Heart right ventricle (tissue), 16 donors: Measurements from ENCODE around the gene S1PR2. TPM values are rescaled to one million over a fixed set of nuclear protein-coding genes. Genes with fewer than 3 reads are reported as not detected.

Experiments
- ATAC-seq, 8 donors: fragments of 200-7000 bp; cut with Tn5 transposase; one replicate each; pipeline ENCODE4 v1.9.1; 2020; ENCODE audit warnings: mild to moderate bottlenecking in 8 of 8, moderate library complexity in 8 of 8, moderate number of reproducible peaks in 1 of 8
- DNase-seq, 2 donors: peaks; one replicate each; pipeline ENCODE4 v3.0.0-alpha.2; 2020
- H3K27ac ChIP-seq, 10 donors: fragments of 200-600 bp; sonication (generic) in 2 of 10; one replicate each; pipeline versions ENCODE4 v1.5.0 to v1.8.0; 2020 to 2022; ENCODE audit warnings: mild to moderate bottlenecking in 3 of 10
- H3K27me3 ChIP-seq, 7 donors: fragments of 200-600 bp; one replicate each; pipeline ENCODE4 v1.8.0; 2021 to 2022; ENCODE audit warnings: mild to moderate bottlenecking in 2 of 7
- H3K36me3 ChIP-seq, 9 donors: fragments of 200-600 bp; sonication (generic) in 1 of 9; one replicate each; pipeline versions ENCODE4 v1.5.0 to v1.8.0; 2020 to 2022; ENCODE audit warnings: mild to moderate bottlenecking in 2 of 9
- H3K4me1 ChIP-seq, 9 donors: fragments of 200-600 bp; sonication (generic) in 1 of 9; one replicate each; pipeline versions ENCODE4 v1.5.0 to v1.8.0; 2020 to 2022; ENCODE audit warnings: mild to moderate bottlenecking in 4 of 9
- H3K4me3 ChIP-seq, 10 donors: fragments of 200-600 bp; sonication (generic) in 2 of 10; one replicate each; pipeline versions ENCODE4 v1.5.0 to v1.8.0; 2020 to 2022; ENCODE audit warnings: mild to moderate bottlenecking in 7 of 10, moderate library complexity in 2 of 10
- H3K9me3 ChIP-seq, 11 donors: fragments of 200-600 bp in 10 of 11; sonication (generic) in 2 of 11; one replicate each; pipeline versions ENCODE4 v1.5.0 to v1.8.0; 2013 to 2022; ENCODE audit warnings: mild to moderate bottlenecking in 2 of 11, control low read depth in 1 of 11, moderate library complexity in 1 of 11
- CTCF ChIP-seq, 9 donors: fragments of 200-600 bp; sonication (generic) in 2 of 9; IDR thresholded peaks; one replicate each; pipeline versions ENCODE4 v1.5.0 to v1.8.0; 2021 to 2022; ENCODE audit warnings: antibody characterized with exemption in 9 of 9, mild to moderate bottlenecking in 5 of 9, moderate library complexity in 1 of 9
- WGBS, 2 donors: extraction: QIAGEN DNeasy Blood & Tissue Kit; methylation state at CpG; one replicate each; pipeline ENCODE4 v1.1.7; 2013; ENCODE audit warnings: inconsistent platforms in 1 of 2; 5-methylcytosine and 5-hydroxymethylcytosine counted together
- intact Hi-C, 10 donors: fragments of 100-400 bp; cut with DNase I; formaldehyde crosslinking; loops; one replicate each; pipeline versions ENCODE4 v1.11.1 to v1.14.2; 2022
- polyA plus RNA-seq, 2 donors: library from polyadenylated mRNA; stranded (reverse); fragments of 200-250 nt; gene quantifications; one replicate each; pipeline ENCODE4 v1.2.3, GENCODE V29; 2013
- total RNA-seq, 10 donors: library from RNA; stranded (reverse); fragmentation: NEBNext Ultra II Directional in 3 of 10; extraction: Animal tissue kit (Norgen Biotek cat#: 25700) in 3 of 10; gene quantifications; one replicate each; pipeline versions ENCODE4 v1.2.1 to v1.2.4, GENCODE V29; 2021 to 2023
- donor health status: Arrhythmogenic right ventricular cardiomyopathy.
- donor health status: ischemic (EF 13 %, LVEDD 7.1; RV severe dilation, severe dysfunction).
- donor health status: healthy with polysubstance abuse.
- donor health status: DM: no; HTN: yes; CAD: no.
- donor health status: DM: no; HTN: no; CAD: no.
- donor health status: ischemic (EF 25% LVEDD 6.9; RV normal size, moderate dysfunction).
- donor health status: ischemic (EF 25% LVEDD 5.7; RV mildly dilated, moderate dysfunction).
- donor health status: healthy.
- donor health status: DM: yes; HTN: yes; CAD: no.
- donor health status: Ischemic cardiomyopathy.
- donor health status: ischemic (EF 35%, LVEDD 5.7; RV mildly dilated, moderate dysfunction).
- donor health status: nonischemic (EF 11% LVEDD 7.7; RV severe dilation, severe dysfunction).
- donor health status: DM: yes; HTN: yes; CAD: no.
- donor health status: PGD.
- donor health status: ischemic (EF 29% LVEDD 5.4; RV normal size, mild dysfunction).
- donor health status: nonischemic (EF 23%, LVEDD 6.1; RV moderate dilation, normal function).

S1PR2 gene
- total and polyA plus RNA-seq, 12 donors: 1.8 to 12.2 (median 3.3) TPM

- 3 to 4% methylated on average over 51 of the region's 51 CpGs for WGBS, 2 donors
- H3K27me3 ChIP-seq: peaks cover 0 to 19% (median 3%) of the 10 kb centered on the region in 7 donors
- intact Hi-C loops: loop anchor here in 6 of 10 donors (5.0 to 10.0 kb wide), 3 partner anchors 46 to 64 kb away; partner anchors contain the start of genes RAVER1 (in 5 of the 6), ICAM3 (in 2 of the 6) and FDX2 (in 1 of the 6)
Measured at GRCh38 chr19:10270616-10271394, 39.7 kb upstream of the S1PR2 start, which contains the start of gene ICAM1. Gene ICAM1, plus strand, starts transcription at chr19:10271120. Its CDS starts 40 bp downstream, at chr19:10271160.

GRCh38 chr19:10270180-10270615 lies 39.1 kb upstream of the S1PR2 start:
- Histone ChIP-seq H3K9me3 (no peaks in the 10 kb centered on the region), H3K27ac (peak overlapping the region; percentile 87 to 99 (median 91)), H3K4me1 (peaks cover 7 to 75% (median 46%) of the 10 kb centered on the region in 9 donors), H3K4me3 (peak overlapping the region; percentile 12 to 78 (median 58)), H3K27me3 (peaks cover 0 to 19% (median 3%) of the 10 kb centered on the region in 7 donors), H3K36me3 (peaks cover 0 to 22% (median 0%) of the 10 kb centered on the region in 9 donors)
- DNase-seq (peak; percentile 72 to 73), ATAC-seq (peak; percentile 54 to 69 (median 60))
- TF ChIP-seq CTCF (IDR thresholded peaks at IDR 0.05): no peak
- WGBS, 2 donors: 3 to 6% methylated on average over 37 of the region's 37 CpGs
- intact Hi-C loops: loop anchor here in 6 of 10 donors (5.0 to 10.0 kb wide), 3 partner anchors 47 to 65 kb away; partner anchors contain the start of genes RAVER1 (in 5 of the 6), ICAM3 (in 2 of the 6) and FDX2 (in 1 of the 6)

More at GRCh38 chr19:10270616-10271394, 39.7 kb upstream of the S1PR2 start, which contains the start of gene ICAM1:
- TF ChIP-seq CTCF (IDR thresholded peaks at IDR 0.05): peak in 3 of 9 donors; percentile 7 to 21 (median 13)
- Histone ChIP-seq H3K27ac (peak within 1 kb of the TSS; percentile 87 to 99 (median 91)), H3K4me1 (peaks cover 7 to 72% (median 46%) of the 10 kb centered on the region in 9 donors), H3K4me3 (peak within 1 kb of the TSS; percentile 25 to 78 (median 58)), H3K36me3 (peaks cover 0 to 28% (median 0%) of the 10 kb centered on the region in 9 donors), H3K9me3 (no peaks in the 10 kb centered on the region)
- peak; percentile 83 to 88 for DNase-seq
- ATAC-seq: peak; percentile 67 to 77 (median 74)

DNA sequence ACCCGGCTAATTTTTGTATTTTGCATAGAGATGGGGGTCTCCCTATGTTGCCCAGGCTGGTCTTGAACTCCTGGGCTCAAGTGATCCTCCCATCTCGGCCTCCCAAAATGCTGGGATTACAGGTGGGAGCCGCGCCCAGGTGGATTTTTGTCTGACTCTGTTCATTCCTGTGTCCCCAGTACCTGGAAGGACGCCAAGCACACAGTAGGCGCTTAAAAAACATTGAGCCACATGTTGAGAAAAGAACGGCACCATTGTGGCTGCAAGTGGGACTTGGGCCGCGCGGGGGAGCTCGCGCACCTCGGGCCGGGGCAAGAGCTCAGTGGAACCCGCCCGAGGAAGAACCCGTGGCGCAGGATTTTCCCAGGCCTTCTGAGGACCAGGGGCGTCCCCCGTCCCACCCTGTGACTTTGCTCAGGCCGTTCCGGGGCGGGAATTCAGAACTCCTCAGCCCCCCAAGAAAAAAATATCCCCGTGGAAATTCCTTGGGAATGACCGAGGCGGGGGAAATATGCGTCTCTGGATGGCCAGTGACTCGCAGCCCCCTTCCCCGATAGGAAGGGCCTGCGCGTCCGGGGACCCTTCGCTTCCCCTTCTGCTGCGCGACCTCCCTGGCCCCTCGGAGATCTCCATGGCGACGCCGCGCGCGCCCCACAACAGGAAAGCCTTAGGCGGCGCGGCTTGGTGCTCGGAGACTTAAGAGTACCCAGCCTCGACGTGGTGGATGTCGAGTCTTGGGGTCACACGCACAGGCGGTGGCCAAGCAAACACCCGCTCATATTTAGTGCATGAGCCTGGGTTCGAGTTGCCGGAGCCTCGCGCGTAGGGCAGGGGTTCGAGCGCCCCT lies 38.4 kb upstream of the S1PR2 start:
- ATAC-seq (peak; percentile 74 to 91 (median 88)), DNase-seq (peak; percentile 89 to 91)
- Histone ChIP-seq H3K27ac (peak overlapping the region; percentile 87 to 99 (median 91)), H3K36me3 (peaks cover 0 to 16% (median 0%) of the 10 kb centered on the region in 9 donors), H3K4me1 (peaks cover 7 to 70% (median 46%) of the 10 kb centered on the region in 9 donors), H3K4me3 (peak overlapping the region; percentile 12 to 78 (median 58)), H3K9me3 (no peaks in the 10 kb centered on the region), H3K27me3 (peaks cover 0 to 19% (median 3%) of the 10 kb centered on the region in 7 donors)
- intact Hi-C loops: loop anchor here (1.0 to 10.0 kb wide), 7 partner anchors 48 to 121 kb away; partner anchors contain the start of genes RAVER1 (in 6 of the 10), ICAM3 (in 2 of the 10) and FDX2 (in 1 of the 10)
- 4% methylated on average over 59 of the region's 59 CpGs for WGBS, 2 donors
- peak; percentile 94 to 99 (median 97) for TF ChIP-seq CTCF (IDR thresholded peaks at IDR 0.05)
